Iris pigment epithelial cell (primary cell): Measurements from ENCODE around the gene ATP8B2.
A peak's percentile ranks its signal among the peaks of the same experiment; 100 is the strongest.
"Not testable (repeated sequence)": the region's sequence is repeated elsewhere in the genome, so short reads cannot be mapped to it uniquely, and the experiment has no call there.

Source experiments
- DNase-seq: peaks from one replicate; pipeline ENCODE4 v3.0.0-alpha.2; 2011; ENCODE audit warnings: low read depth

ATP8B2 gene

DNA sequence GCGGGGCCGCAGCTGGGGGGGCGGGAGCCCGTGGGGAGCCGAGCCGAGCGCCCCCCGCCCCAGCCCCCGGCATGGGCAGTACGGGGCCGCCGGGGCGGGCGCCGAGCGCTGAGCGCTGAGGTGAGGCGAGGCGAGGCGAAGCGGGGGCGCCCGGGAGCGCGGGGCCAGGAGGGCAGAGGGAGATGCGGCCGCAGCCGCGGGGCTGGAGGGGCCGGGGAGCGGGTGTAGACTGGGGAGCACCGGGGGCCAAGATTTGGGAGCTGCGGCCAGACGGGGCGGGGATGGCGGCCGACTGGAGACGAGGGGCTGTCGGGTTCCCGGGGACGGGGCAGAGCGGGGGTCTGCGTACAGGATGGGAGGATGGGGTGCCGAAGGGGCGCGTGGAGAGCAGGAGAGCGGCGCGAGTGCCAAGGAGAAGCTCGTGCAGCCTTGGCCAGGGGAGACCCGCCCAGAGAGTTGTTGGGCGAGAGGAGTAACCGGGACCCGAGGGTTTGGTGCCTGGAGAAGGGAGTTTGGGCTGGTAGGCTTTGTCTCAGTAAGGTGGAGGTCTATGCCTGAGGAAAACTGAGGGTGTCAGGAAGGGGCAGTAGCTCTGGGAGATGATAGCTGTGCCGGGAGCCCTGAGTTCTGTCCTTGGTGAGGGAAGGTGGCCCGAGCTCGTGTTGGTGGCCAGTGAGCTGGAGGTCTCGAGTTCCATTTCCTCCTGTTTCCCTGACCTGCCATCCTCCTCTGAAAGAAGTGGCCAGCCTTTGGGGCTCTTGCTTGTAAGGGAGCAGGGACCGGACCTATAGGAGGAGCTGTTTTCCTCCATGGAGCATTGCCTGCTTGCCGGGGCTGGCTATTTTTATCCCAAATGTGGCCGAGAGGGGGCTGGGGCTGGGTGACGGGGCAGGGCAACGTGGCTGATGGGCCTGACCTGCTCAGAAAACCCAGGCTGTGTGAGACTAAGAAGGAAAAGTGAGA lies 539 bp downstream of the ATP8B2 start:
- DNase-seq, result peak; percentile 86

GRCh38 chr1:154326546-154327465 lies 1.5 kb downstream of the ATP8B2 start:
- peak; percentile 16 for DNase-seq

GRCh38 chr1:154327466-154328317 lies 2.4 kb downstream of the ATP8B2 start:
- no peak for DNase-seq

DNA sequence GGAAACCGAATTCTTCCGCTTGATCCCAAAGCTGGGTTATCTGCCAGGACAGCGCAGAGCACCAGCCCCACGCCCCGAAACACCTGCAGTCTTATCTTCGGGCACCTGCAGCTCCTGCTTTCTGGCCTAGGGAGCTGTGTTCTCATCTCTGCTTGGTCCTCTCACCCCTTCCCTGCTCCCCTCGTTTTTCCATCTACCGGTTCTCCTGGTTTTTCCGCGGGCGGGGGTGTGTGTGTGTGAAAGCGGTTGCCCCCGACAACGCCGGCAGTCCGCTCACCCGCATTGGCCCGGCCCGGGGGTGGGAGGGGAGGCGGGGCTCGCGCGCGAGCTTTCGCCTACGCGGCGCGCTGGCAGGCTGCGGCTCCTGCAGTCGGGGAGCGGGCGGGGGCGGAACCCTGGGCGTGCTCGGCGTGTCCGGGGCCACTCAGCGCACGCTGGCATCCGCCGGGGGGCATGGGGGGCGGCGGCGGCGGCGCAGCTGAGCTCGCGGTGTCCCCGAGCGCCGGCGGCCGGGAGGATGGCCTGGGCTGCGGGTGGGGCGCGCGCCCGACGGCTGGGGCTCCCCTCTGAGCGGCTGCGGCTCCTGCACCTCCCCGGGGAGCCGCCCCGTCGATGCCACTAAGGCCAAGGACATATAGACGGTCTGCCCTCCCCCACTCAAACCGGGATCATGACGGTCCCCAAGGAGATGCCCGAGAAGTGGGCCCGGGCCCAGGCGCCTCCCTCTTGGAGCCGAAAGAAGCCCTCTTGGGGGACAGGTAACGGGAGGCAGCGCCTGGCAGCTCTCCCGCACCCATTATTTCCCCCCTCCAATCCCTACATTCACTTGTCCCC lies 3.2 kb downstream of the ATP8B2 start:
- peak; percentile 76 for DNase-seq

GRCh38 chr1:154329152-154329521 lies 3.8 kb downstream of the ATP8B2 start:
- DNase-seq, result peak; percentile 26

- DNase-seq, result no peak
These were observed 4.3 kb downstream of the ATP8B2 start for GRCh38 chr1:154329551-154330131.

DNA sequence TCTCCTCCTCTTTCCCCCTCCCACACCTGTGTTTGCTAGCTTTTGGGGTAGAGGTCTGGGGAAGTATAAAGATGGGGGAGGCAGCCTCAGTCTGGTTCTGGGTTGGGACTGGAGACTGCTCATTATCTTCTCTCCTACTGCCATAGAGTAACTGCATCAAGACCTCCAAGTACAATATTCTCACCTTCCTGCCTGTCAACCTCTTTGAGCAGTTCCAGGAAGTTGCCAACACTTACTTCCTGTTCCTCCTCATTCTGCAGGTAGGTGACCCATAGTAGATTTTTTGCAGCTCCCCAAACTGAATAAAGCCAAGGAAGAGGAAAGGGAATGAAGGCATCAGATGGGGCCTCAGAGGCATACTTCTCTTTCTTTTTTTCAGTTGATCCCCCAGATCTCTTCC lies 5.3 kb downstream of the ATP8B2 start:
- DNase-seq, result no peak

DNA sequence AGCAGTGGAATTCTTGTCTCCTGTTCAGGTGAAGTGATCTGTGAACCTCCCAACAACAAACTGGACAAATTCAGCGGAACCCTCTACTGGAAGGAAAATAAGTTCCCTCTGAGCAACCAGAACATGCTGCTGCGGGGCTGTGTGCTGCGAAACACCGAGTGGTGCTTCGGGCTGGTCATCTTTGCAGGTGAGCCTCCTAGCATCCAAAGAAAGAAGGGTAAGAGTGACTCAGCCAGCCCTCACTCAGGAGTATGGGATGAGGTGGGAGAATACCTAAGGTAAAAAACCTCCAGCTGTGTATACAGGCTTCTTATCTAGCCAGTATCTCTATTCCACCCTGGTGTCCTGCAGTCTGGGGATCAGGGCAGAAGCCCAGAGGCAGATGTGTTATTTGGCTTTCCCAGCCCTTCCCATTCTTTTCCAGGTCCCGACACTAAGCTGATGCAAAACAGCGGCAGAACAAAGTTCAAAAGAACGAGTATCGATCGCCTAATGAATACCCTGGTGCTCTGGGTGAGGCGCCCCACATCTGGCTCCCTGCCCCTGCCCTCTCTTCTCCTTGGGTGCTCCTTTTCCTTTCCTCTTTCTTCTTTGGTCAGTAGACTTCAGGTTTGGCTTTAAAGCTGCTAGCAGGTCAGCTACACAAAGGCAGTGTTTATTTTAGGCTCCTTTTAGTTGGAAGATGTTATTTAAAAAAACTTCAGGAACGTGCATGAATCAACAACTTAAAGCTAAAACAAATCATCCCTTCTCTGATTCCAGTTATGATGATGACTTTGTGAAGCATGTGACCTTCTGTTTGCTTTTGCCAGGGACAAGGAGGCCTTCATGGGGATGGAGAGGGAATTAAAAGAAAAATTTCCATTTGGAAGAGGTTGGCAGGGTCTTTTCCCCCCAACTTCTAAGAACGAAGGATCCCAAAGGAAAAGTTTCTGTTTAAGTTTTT lies 9.0 kb downstream of the ATP8B2 start:
- DNase-seq, result peak; percentile 39

DNA sequence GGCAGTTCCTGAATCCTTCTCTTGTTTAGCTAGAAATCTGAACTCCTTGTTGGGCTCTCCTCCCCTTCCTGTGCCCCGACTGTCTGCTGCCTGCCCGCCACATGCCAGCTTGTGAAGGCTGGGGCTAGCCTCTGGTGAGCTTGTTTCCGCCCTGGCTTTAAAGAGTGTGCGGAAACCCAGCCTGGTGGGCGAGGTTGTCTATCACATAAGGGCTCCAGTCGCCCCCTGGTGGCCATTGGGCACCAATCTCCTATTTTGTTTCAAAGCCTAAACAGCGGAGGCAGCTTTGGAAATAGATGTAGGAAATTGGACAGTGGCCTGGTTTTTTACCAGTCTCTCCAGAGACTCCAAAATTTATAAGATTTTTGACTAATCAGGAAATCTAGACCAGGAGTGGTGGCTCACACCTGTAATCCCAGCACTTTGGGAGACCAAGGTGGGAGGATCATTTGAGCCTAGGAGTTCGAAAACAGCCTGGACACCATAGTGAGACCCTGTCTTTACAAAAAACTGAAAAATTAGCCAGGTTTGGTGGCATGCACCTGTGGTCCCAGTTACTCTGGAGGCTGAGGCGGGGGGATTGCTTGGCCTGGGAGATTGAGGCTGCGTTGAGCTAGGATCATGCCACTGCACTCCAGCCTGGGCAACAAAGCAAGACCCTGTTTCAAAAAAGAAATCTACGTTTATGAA lies 9.8 kb downstream of the ATP8B2 start:
- DNase-seq, result peak; percentile 78

GRCh38 chr1:154337253-154337894 lies 12.0 kb downstream of the ATP8B2 start:
- DNase-seq, result no peak

DNA sequence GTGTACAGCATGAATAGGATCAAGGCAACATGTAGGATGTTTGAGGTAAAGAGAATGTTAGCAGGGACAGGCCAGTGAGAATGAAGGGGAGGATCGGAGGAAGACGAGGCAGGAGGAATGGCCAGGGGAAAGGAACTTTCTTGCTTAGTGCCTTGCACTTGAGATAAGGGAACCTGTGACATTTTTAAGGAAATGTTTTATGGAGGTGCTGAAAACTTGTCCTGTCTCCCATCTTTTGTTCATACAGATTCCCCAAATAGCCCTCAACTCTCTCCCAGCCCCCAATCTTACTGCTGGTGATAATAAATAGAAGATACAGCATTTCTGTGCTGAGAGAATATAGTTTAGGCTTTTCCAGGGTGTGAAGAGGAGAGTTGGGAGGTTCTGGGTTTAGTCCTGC lies 13.6 kb downstream of the ATP8B2 start:
- no peak for DNase-seq

- DNase-seq, result not testable (repeated sequence)
These were observed 16.0 kb downstream of the ATP8B2 start for GRCh38 chr1:154341366-154341765.

DNA sequence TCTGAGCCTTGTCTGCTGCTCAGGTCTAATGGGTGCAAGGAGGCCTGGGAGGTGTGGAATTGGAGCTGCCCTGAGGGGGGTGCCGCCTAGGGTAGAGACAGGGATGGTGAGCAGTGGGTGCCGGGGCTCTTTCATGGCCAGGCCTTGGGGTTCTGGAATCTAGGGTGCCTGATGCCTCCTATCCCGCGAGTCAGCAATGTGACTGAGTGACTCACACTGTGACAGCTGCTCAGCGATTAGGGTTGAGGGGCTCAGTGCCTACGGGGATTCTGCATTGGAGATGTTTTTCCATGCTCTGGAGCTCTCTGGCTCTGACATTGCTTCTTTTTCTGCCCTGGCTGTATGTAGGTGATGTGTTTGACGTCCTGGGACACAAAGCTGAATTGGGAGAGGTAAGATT lies 16.8 kb downstream of the ATP8B2 start:
- no peak for DNase-seq

DNA sequence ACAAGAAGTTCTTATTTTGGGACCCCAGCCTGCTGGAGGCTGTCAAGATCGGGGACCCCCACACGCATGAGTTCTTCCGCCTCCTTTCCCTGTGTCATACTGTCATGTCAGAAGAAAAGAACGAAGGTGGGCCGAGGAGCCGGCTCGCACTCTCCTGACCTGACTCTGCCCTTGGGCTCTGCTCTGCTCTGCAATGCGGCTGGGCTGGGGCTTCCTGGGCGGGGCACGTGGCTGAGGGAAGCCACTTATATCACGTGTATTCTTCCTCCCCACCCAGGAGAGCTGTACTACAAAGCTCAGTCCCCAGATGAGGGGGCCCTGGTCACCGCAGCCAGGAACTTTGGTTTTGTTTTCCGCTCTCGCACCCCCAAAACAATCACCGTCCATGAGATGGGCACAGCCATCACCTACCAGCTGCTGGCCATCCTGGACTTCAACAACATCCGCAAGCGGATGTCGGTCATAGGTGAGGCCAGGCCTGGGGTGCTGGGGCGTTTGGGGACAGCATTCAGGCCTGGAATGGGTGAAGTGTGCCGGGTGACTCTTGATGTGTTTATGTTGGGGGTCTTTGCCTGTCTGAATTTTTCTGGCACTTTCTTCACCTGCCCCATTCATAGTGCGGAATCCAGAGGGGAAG lies 17.6 kb downstream of the ATP8B2 start:
- DNase-seq, result no peak

DNA sequence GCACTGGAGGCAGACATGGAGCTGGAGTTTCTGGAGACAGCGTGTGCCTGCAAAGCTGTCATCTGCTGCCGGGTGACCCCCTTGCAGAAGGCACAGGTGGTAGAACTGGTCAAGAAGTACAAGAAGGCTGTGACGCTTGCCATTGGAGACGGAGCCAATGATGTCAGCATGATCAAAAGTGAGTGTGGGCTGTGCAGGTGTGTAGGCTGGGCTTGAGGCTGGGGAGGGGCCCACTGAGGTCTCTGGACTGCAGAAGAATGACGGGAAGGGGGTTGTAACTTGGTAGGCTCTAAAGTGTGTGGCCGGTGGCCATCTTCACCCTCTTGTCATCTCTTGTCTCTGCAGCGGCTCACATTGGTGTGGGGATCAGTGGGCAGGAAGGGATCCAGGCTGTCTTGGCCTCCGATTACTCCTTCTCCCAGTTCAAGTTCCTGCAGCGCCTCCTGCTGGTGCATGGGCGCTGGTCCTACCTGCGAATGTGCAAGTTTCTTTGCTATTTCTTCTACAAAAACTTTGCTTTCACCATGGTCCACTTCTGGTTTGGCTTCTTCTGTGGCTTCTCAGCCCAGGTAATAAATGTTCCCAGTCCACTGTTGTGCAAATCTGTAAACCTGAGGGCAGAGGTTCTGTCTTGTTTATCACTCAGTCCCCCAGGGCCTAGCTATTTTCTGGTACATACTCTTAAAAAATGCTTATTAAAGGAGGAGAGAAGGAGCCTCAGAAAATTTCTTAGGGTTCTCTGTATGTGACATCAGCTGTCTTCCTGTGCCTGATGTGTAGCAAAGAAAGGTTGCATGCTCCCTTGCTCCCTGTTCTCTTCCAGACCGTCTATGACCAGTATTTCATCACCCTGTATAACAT lies 19.9 kb downstream of the ATP8B2 start:
- peak; percentile 66 for DNase-seq

DNA sequence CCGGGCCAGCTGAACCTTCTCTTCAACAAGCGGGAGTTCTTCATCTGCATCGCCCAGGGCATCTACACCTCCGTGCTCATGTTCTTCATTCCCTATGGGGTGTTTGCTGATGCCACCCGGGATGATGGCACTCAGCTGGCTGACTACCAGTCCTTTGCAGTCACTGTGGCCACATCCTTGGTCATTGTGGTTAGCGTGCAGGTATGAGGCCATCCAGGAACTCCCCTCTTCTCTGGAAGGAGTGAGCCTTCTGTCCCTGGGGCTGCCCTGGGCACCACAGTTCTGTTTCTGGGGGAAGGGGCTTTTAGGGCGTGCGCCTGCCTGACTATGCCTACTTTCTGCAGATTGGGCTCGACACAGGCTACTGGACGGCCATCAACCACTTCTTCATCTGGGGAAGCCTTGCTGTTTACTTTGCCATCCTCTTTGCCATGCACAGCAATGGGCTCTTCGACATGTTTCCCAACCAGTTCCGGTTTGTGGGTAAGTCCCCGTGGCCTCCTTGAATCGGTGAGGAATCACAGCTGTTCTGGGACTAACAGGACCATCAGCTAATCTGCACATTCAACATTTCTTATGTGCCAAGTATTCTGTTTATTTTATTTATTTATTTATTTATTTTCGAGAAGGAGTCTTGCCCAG lies 21.1 kb downstream of the ATP8B2 start:
- no peak for DNase-seq
